RWPE2 (cell line): ENCODE results near the gene CYP39A1.
"Not testable (repeated sequence)": the region's sequence is repeated elsewhere in the genome, so short reads cannot be mapped to it uniquely, and the experiment has no call there.

Experiments
- ATAC-seq: fragments of 200-7000 bp; cut with Tn5 transposase; 3 replicates; pipeline ENCODE4 v1.9.1; 2021; ENCODE audit warnings: low read depth
- DNase-seq: peaks from one replicate; pipeline ENCODE4 v3.0.0-alpha.2; 2020; ENCODE audit warnings: low spot score
- H3K27ac ChIP-seq: fragments of 450-650 bp; 2 replicates; pipeline ENCODE4 v1.5.1; 2017; ENCODE audit warnings: mild to moderate bottlenecking; ENCODE audit not compliant: poor library complexity, severe bottlenecking
- H3K27me3 ChIP-seq: fragments of 250-450 bp; sonication (Bioruptor Pico); 2 replicates; pipeline ENCODE4 v1.5.1; 2021; ENCODE audit warnings: mild to moderate bottlenecking, moderate library complexity; ENCODE audit not compliant: insufficient read depth, poor library complexity, severe bottlenecking
- H3K36me3 ChIP-seq: fragments of 250-450 bp; sonication (Bioruptor Pico); 2 replicates; pipeline ENCODE4 v1.5.1; 2020; ENCODE audit warnings: low read depth, mild to moderate bottlenecking, moderate library complexity
- H3K4me1 ChIP-seq: fragments of 250-450 bp; sonication (Bioruptor Pico); 2 replicates; pipeline ENCODE4 v1.5.1; 2021; ENCODE audit warnings: mild to moderate bottlenecking, moderate library complexity; ENCODE audit not compliant: insufficient read depth, poor library complexity, severe bottlenecking
- H3K4me3 ChIP-seq: fragments of 250-450 bp; sonication (Bioruptor Pico); 2 replicates; pipeline ENCODE4 v1.5.1; 2021; ENCODE audit warnings: mild to moderate bottlenecking, moderate library complexity; ENCODE audit not compliant: severe bottlenecking
- H3K9me3 ChIP-seq: fragments of 250-450 bp; sonication (Bioruptor Pico); 2 replicates; pipeline ENCODE4 v1.5.1; 2021; ENCODE audit warnings: mild to moderate bottlenecking, moderate library complexity; ENCODE audit not compliant: severe bottlenecking
- TF ChIP-seq, protein P1 (sequence below): fragments of 450-650 bp; IDR thresholded peaks from one replicate; pipeline ENCODE4 v1.5.1; 2017; ENCODE audit warnings: mild to moderate bottlenecking, moderate library complexity; ENCODE audit not compliant: poor library complexity, severe bottlenecking

CYP39A1 gene

DNA sequence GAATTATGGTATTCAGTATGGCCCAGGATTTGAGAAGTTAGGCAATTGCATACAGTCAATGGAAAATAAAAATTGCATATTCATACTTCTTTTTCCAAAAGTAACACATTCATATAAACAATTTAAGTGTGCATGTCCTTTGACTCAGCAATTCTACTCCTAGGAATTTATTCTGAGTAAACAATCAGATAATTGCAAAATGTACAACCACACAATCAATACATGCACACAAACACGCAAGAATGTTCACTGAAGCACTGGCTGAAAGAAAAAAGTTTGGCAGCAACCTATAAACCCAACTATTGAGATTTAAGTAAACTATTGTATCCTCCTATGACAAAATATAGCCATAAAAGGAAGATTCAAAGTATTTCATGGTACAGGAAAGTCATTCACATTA is 1.6 kb downstream of the CYP39A1 start:
- H3K27ac ChIP-seq: no peak overlapping the region
- no peaks in the 10 kb centered on the region for H3K27me3 ChIP-seq
- H3K9me3 ChIP-seq: no peaks in the 10 kb centered on the region
- peaks cover 23% of the 10 kb centered on the region for H3K4me1 ChIP-seq
- ATAC-seq (no peak), DNase-seq (no peak)
- H3K4me3 ChIP-seq: no peak overlapping the region
- TF ChIP-seq, protein P1, sequence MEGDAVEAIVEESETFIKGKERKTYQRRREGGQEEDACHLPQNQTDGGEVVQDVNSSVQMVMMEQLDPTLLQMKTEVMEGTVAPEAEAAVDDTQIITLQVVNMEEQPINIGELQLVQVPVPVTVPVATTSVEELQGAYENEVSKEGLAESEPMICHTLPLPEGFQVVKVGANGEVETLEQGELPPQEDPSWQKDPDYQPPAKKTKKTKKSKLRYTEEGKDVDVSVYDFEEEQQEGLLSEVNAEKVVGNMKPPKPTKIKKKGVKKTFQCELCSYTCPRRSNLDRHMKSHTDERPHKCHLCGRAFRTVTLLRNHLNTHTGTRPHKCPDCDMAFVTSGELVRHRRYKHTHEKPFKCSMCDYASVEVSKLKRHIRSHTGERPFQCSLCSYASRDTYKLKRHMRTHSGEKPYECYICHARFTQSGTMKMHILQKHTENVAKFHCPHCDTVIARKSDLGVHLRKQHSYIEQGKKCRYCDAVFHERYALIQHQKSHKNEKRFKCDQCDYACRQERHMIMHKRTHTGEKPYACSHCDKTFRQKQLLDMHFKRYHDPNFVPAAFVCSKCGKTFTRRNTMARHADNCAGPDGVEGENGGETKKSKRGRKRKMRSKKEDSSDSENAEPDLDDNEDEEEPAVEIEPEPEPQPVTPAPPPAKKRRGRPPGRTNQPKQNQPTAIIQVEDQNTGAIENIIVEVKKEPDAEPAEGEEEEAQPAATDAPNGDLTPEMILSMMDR: no peak
- H3K36me3 ChIP-seq: no peaks in the 10 kb centered on the region

- H3K4me1 ChIP-seq: peaks cover 23% of the 10 kb centered on the region
- DNase-seq: no peak
- no peak for ATAC-seq
- H3K9me3 ChIP-seq: no peaks in the 10 kb centered on the region
- TF ChIP-seq, protein P1: no peak
- H3K4me3 ChIP-seq: no peak overlapping the region
- no peaks in the 10 kb centered on the region for H3K27me3 ChIP-seq
- no peaks in the 10 kb centered on the region for H3K36me3 ChIP-seq
- H3K27ac ChIP-seq: no peak overlapping the region
Measured at GRCh38 chr6:46648869-46649492, 3.6 kb downstream of the CYP39A1 start.

DNA sequence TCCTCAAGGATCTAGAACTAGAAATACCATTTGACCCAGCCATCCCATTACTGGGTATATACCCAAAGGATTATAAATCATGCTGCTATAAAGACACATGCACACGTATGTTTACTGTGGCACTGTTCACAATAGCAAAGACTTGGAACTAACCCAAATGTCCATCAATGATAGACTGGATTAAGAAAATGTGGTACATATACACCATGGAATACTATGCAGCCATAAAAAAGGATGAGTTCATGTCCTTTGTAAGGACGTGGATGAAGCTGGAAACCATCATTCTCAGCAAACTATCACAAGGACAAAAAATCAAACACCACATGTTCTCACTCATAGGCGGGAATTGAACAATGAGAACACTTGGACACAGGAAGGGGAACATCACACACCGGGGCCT is 4.5 kb downstream of the CYP39A1 start:
- not testable (repeated sequence) for H3K27ac ChIP-seq, H3K36me3 ChIP-seq, H3K27me3 ChIP-seq, H3K4me3 ChIP-seq, DNase-seq, ATAC-seq, H3K9me3 ChIP-seq
- H3K4me1 ChIP-seq: peaks cover 21% of the 10 kb centered on the region

- H3K4me1 ChIP-seq: peaks cover 15% of the 10 kb centered on the region
- DNase-seq (no peak), ATAC-seq (no peak)
Measured at GRCh38 chr6:46645265-46645664, 7.4 kb downstream of the CYP39A1 start.

GRCh38 chr6:46642928-46643751 is 9.5 kb downstream of the CYP39A1 start:
- Histone ChIP-seq H3K27ac (peak overlapping the region; percentile 11), H3K9me3 (no peaks in the 10 kb centered on the region), H3K4me1 (peaks cover 16% of the 10 kb centered on the region), H3K4me3 (no peak overlapping the region), H3K27me3 (no peaks in the 10 kb centered on the region), H3K36me3 (no peaks in the 10 kb centered on the region)
- DNase-seq: no peak
- TF ChIP-seq, protein P1: no peak
- peak; percentile 86 for ATAC-seq

More at GRCh38 chr6:46645265-46645664, 7.4 kb downstream of the CYP39A1 start:
- TF ChIP-seq, protein P1: no peak
- Histone ChIP-seq H3K4me3 (no peak overlapping the region), H3K9me3 (no peaks in the 10 kb centered on the region), H3K36me3 (no peaks in the 10 kb centered on the region), H3K27ac (no peak overlapping the region), H3K27me3 (no peaks in the 10 kb centered on the region)
